AG09319 (cell line): ENCODE results near the gene IRF2.

ENCODE experiments used
- DNase-seq: peaks from one replicate; pipeline ENCODE4 v3.0.0-alpha.2; 2010; ENCODE audit warnings: low read depth; ENCODE audit errors: extremely low read depth
- CTCF ChIP-seq: IDR thresholded peaks from 2 replicates; pipeline ENCODE4 v1.5.1; 2011; ENCODE audit warnings: low read depth, mild to moderate bottlenecking, inconsistent platforms, low read length, moderate library complexity

IRF2 gene

DNA sequence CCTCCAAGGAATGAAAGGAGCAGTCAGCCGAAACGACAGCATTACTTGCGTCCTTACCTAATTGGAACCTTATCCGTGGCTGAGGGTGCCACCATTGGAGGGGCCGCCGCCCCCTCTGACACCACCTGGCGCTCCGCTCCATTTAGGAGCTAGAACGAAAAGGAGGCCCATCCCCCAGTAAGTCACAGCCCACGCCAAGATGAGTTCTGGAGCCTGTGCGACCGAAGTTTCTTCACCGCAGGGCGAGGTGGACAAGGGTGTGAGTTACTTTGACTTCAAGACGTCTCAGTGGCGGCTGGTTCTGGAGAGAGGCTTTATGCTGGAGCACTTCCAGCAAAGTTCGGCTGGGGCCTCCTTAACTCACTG lies 729 bp upstream of the IRF2 start:
- no peak; the same call in 1 of the 2 replicates for TF ChIP-seq CTCF
- no peak for DNase-seq

GRCh38 chr4:184473499-184474262 lies 669 bp downstream of the IRF2 start:
- TF ChIP-seq CTCF: no peak
- no peak for DNase-seq

- TF ChIP-seq CTCF: no peak
- no peak for DNase-seq
These were observed 1.5 kb downstream of the IRF2 start for GRCh38 chr4:184472614-184473498.

DNA sequence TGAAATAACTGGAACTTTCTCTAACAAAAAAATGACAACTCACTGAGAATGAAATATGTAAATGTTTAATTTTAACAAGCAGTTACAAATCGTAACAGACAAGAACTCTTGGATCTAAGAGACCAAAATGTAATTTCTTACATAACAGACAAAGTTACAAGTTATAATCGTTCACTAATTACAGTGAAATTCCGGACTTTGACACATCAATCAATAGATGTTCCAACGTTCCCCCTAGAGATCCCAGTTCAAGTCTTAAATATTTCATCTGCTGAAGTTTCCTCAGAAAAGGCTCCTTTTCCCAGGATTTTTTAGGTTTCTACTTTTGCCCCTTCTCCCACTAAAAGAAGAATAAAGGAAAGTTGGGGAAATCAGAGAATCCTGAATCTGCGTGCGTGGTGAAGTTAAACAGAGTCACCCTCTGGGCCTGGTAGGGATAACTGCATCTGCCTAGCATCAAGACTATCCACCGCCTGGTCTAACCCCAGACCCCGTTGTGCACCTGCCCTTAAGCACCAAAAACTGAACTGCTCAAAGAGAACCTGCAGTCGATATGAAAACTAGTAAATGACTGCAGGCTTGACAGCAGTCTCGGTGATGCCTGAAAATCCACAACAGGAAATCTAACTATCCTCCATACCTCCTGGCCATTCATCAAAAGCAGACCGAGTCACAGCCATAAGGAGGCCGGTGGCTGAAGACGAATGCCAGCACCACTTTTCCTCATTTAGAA lies 2.3 kb downstream of the IRF2 start:
- DNase-seq: no peak
- TF ChIP-seq CTCF: peak; percentile 10; the same call in 1 of the 2 replicates

DNA sequence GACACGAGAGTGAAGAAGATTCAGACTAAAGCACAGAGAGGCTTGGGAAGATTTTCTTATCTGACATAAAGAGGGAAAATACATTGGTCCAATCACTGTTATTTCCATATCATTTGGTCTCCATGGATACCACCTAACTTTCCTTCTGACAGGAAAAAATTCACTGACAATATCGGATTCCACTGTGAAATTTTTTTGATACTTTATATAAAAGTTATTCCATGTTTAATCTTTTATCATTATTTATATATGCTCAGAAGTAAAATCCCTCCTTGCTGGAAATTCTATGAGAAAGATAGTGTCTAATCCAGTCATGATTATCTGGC lies 3.6 kb downstream of the IRF2 start:
- no peak for TF ChIP-seq CTCF
- no peak for DNase-seq

DNA sequence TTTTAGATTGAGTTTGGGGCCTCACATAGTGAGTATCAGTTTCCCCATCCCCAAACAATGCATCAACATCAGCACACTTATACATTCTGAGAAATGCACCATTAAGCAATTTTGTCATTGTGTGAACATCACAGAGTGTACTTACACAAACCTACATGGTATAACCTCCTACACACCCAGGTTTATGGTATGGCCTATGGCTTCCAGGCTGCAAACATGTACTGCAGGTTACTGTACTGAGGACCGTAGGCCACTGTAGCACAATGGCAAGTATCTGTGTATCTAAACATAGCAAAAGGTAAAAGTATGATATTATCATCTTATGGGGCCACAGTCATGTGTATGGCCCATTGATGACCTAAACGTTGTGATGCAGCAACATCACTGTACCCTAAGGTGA lies 7.7 kb downstream of the IRF2 start:
- DNase-seq: no peak

More for the DNA sequence above, 7.7 kb downstream of the IRF2 start:
- no peak for TF ChIP-seq CTCF
